HCT116 (cell line): ENCODE results near the gene DAPP1. TPM values are rescaled to one million over a fixed set of nuclear protein-coding genes. Genes with fewer than 3 reads are reported as not detected.

ENCODE experiments used
- ATAC-seq: fragments of 200-7000 bp; cut with Tn5 transposase; 2 replicates; pipeline ENCODE4 v1.9.1; 2020; ENCODE audit warnings: mild to moderate bottlenecking, moderate library complexity
- BruUV-seq: library from RNA; stranded (reverse); fragments of 400-500 nt; replicated peaks from 2 replicates; lab custom pipeline; 2021; lab: Mats Ljungman, UMichigan
- CTCF ChIA-PET: fragments of 300-600 bp; sonication (Branson Sonifier 250); formaldehyde crosslinking; loops from one replicate; lab custom pipeline; 2021; ENCODE audit warnings: antibody characterized with exemption; lab: Charles Lee
- POLR2A ChIA-PET: fragments of 300-600, 350-600 bp; sonication (Branson Sonifier 250); formaldehyde crosslinking; loops from one replicate; lab custom pipeline; 2021; ENCODE audit warnings: antibody characterized with exemption; lab: Charles Lee
- RAD21 ChIA-PET, 2 experiments: fragments of 300-600 bp; sonication (Branson Sonifier 250); formaldehyde crosslinking; loops; one replicate each; lab custom pipeline; 2023; ENCODE audit warnings: low total read pairs in 2 of 2; ENCODE audit not compliant: uncharacterized antibody in 2 of 2, unreplicated experiment in 2 of 2, low non-redundant PET in 1 of 2; lab: Charles Lee
- DNase-seq: peaks from one replicate; pipeline ENCODE4 v3.0.0-alpha.2; 2010; ENCODE audit warnings: low read depth, low spot score
- H2AFZ ChIP-seq: fragments of 200-600 bp; shearing (Covaris generic), sonication (generic); 2 replicates; pipeline ENCODE4 v1.6.1; 2017; ENCODE audit warnings: low read depth, mixed run types, mixed read lengths, antibody characterized with exemption, low read length; ENCODE audit not compliant: poor library complexity, severe bottlenecking
- H3K27ac ChIP-seq: 2 replicates; pipeline ENCODE4 v1.5.1; 2012; ENCODE audit warnings: low read depth, low read length
- H3K27me3 ChIP-seq: fragments of 200-600 bp; sonication (generic); 2 replicates; pipeline ENCODE4 v1.6.1; 2016; ENCODE audit warnings: mixed run types, low read length, mixed read lengths; ENCODE audit not compliant: insufficient read depth
- H3K36me3 ChIP-seq, 2 experiments: fragments of 200-500 bp in 1 of 2; fragments of 200-600 bp in 1 of 2; sonication (Bioruptor generic) in 1 of 2; sonication (generic) in 1 of 2; 2 replicates each; pipeline versions ENCODE4 v1.5.1 to v1.6.1; 2014 to 2016; ENCODE audit warnings: low read length in 2 of 2, inconsistent platforms in 1 of 2, mixed read lengths in 1 of 2, mixed run types in 1 of 2; ENCODE audit not compliant: insufficient read depth in 2 of 2, control insufficient read depth in 1 of 2
- H3K4me1 ChIP-seq, 2 experiments: fragments of 200-600 bp in 1 of 2; sonication (generic) in 1 of 2; 2 replicates each; pipeline versions ENCODE4 v1.5.1 to v1.6.1; 2012 to 2017; ENCODE audit warnings: low read length in 2 of 2, inconsistent platforms in 1 of 2, mild to moderate bottlenecking in 1 of 2, mixed read lengths in 1 of 2, mixed run types in 1 of 2, moderate library complexity in 1 of 2; ENCODE audit not compliant: insufficient read depth in 2 of 2, control insufficient read depth in 1 of 2
- H3K4me2 ChIP-seq: fragments of 200-600 bp; sonication (generic); 2 replicates; pipeline ENCODE4 v1.6.1; 2017; ENCODE audit warnings: mixed run types, low read length, mixed read lengths
- H3K4me3 ChIP-seq, 2 experiments: fragments of 200-600 bp in 1 of 2; sonication (generic) in 1 of 2; replicated peaks in 1 of 2; 2 replicates each; pipeline ENCODE4 v1.5.1; 2011 to 2016; ENCODE audit warnings: low read length in 2 of 2, control low read depth in 1 of 2, low read depth in 1 of 2, mild to moderate bottlenecking in 1 of 2, mixed read lengths in 1 of 2, mixed run types in 1 of 2
- H3K79me2 ChIP-seq: fragments of 200-600 bp; sonication (generic); 2 replicates; pipeline ENCODE4 v1.6.1; 2017; ENCODE audit warnings: mild to moderate bottlenecking, mixed run types, low read length, moderate library complexity, mixed read lengths; ENCODE audit not compliant: insufficient read depth
- H3K9ac ChIP-seq: fragments of 200-600 bp; sonication (generic); 2 replicates; pipeline ENCODE4 v1.6.1; 2016; ENCODE audit warnings: low read length, mixed read lengths
- H3K9me2 ChIP-seq: fragments of 200-600 bp; sonication (generic), shearing (Covaris generic); 2 replicates; pipeline ENCODE4 v1.6.1; 2017; ENCODE audit warnings: mixed run types, mild to moderate bottlenecking, moderate library complexity; ENCODE audit not compliant: insufficient read depth
- H3K9me3 ChIP-seq, 2 experiments: fragments of 200-500 bp in 1 of 2; fragments of 200-600 bp in 1 of 2; sonication (Bioruptor generic) in 1 of 2; sonication (generic) in 1 of 2; 2 replicates each; pipeline ENCODE4 v1.6.1; 2014 to 2017; ENCODE audit warnings: low read length in 2 of 2, mixed read lengths in 2 of 2, inconsistent platforms in 1 of 2, low read depth in 1 of 2, mild to moderate bottlenecking in 1 of 2, mixed run types in 1 of 2, moderate library complexity in 1 of 2; ENCODE audit not compliant: control insufficient read depth in 1 of 2, insufficient read depth in 1 of 2
- H4K20me1 ChIP-seq: fragments of 200-600 bp; sonication (generic), shearing (Covaris generic); 2 replicates; pipeline ENCODE4 v1.6.1; 2017; ENCODE audit warnings: mixed run types, mild to moderate bottlenecking, moderate library complexity; ENCODE audit not compliant: insufficient read depth
- CEBPB ChIP-seq: IDR thresholded peaks from 2 replicates; pipeline ENCODE4 v1.6.1; 2012; ENCODE audit warnings: low read depth
- EZH2 ChIP-seq: fragments of 200-600 bp; sonication (generic); IDR thresholded peaks from 2 replicates; pipeline ENCODE4 v1.6.1; 2017; ENCODE audit warnings: antibody characterized with exemption, mixed run types
- EZH2phosphoT487 ChIP-seq: fragments of 200-600 bp; IDR thresholded peaks from 2 replicates; pipeline ENCODE4 v1.6.1; 2018; ENCODE audit warnings: antibody characterized with exemption, borderline replicate concordance
- FOSL1 ChIP-seq: IDR thresholded peaks from 2 replicates; pipeline ENCODE4 v1.6.1; 2012; ENCODE audit warnings: low read depth
- JUND ChIP-seq: IDR thresholded peaks from 2 replicates; pipeline ENCODE4 v1.6.1; 2012
- POLR2AphosphoS5 ChIP-seq: IDR thresholded peaks from 2 replicates; pipeline ENCODE4 v1.6.1; 2011; ENCODE audit warnings: mild to moderate bottlenecking, low read depth, low read length, moderate library complexity
- RAD21 ChIP-seq: IDR thresholded peaks from 2 replicates; pipeline ENCODE4 v1.6.1; 2012; ENCODE audit warnings: low read depth, mild to moderate bottlenecking
- SIN3A ChIP-seq: IDR thresholded peaks from 2 replicates; pipeline ENCODE4 v1.6.1; 2012; ENCODE audit warnings: low read depth
- SP1 ChIP-seq: IDR thresholded peaks from 2 replicates; pipeline ENCODE4 v1.6.1; 2012; ENCODE audit warnings: low read depth
- TCF7L2 ChIP-seq: IDR thresholded peaks from 2 replicates; pipeline ENCODE4 v1.7.0; 2011; ENCODE audit warnings: borderline replicate concordance, inconsistent platforms; ENCODE audit not compliant: insufficient read depth, insufficient read length; ENCODE audit errors: extremely low read depth
- YY1 ChIP-seq: IDR thresholded peaks from 2 replicates; pipeline ENCODE4 v1.6.1; 2011; ENCODE audit warnings: low read length, low read depth, moderate library complexity, mild to moderate bottlenecking; ENCODE audit not compliant: insufficient replicate concordance; ENCODE audit errors: extremely low read depth
- ZFX ChIP-seq: fragments of 450-650 bp; IDR thresholded peaks from 2 replicates; pipeline ENCODE4 v1.6.1; 2017
- ZNF274 ChIP-seq: fragments of 200-500 bp; sonication (Bioruptor generic); IDR thresholded peaks from 2 replicates; pipeline ENCODE4 v1.6.1; 2014; ENCODE audit warnings: mild to moderate bottlenecking, low read depth, low read length, inconsistent platforms
- intact Hi-C: fragments of 100-400 bp; cut with micrococcal nuclease; formaldehyde crosslinking; loops from 2 replicates; pipeline ENCODE4 v1.10.0; 2022
- total RNA-seq: library from RNA; stranded (reverse); gene quantifications from one replicate; pipeline ENCODE4 v1.2.1, GENCODE V29; 2021; ENCODE audit not compliant: unreplicated experiment
- TF ChIP-seq, protein P1 (sequence below): IDR thresholded peaks from 2 replicates; pipeline ENCODE4 v1.6.1; 2012; ENCODE audit warnings: low read depth
- TF ChIP-seq, protein P2 (sequence below): IDR thresholded peaks from 2 replicates; pipeline ENCODE4 v1.6.1; 2012
- TF ChIP-seq, protein P3 (sequence below), 3 experiments: fragments of 200-600 bp in 1 of 3; sonication (generic) in 1 of 3; IDR thresholded peaks in 2 of 3; conservative IDR thresholded peaks in 1 of 3; 2 replicates each; pipeline ENCODE4 v1.5.1; 2012 to 2017; ENCODE audit warnings: low read depth in 2 of 3, low read length in 2 of 3, antibody characterized with exemption in 1 of 3, borderline replicate concordance in 1 of 3, control low read depth in 1 of 3, mild to moderate bottlenecking in 1 of 3, mixed read lengths in 1 of 3, mixed run types in 1 of 3, moderate library complexity in 1 of 3; ENCODE audit not compliant: insufficient read depth in 1 of 3
- TF ChIP-seq, protein P4 (sequence below): IDR thresholded peaks from 2 replicates; pipeline ENCODE4 v1.6.1; 2012

The DAPP1 gene
- total RNA-seq, 1 experiment from 2014 or later = 0.76 TPM

DNA sequence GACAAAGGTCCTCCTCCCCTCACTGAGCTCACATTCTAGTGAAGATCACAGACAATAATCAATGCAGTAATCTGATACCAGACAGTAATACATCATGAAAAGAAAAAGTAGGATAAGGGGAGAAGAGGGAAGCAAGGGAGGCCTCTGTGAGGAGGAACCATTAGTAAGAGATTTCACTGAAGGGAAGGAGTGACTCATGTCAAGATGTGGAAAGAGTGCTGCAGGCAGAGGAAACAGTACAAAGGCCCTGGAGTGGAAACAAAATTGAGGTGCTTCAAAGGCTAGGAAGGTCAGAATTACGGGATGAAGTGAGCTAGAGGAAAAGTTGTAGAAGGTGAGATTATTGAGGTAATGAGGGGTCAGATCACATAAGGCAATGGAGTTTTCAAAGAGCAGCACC lies 39.5 kb downstream of the DAPP1 start:
- no peaks in the 10 kb centered on the region for H3K27me3 ChIP-seq
- ChIA-PET RAD21 (no interaction called here), POLR2A (no interaction called here), CTCF (no interaction called here)
- no peaks in the 10 kb centered on the region for H3K9me3 ChIP-seq
- no peaks in the 10 kb centered on the region for H3K36me3 ChIP-seq
- H3K9me2 ChIP-seq = no peaks in the 10 kb centered on the region
- H3K9ac ChIP-seq = no peak overlapping the region
- DNase-seq (peak; percentile 4), ATAC-seq (no peak)
- BruUV-seq = no TSS peak
- no peaks in the 10 kb centered on the region for H4K20me1 ChIP-seq
- no peak overlapping the region for H2AFZ ChIP-seq
- peaks cover 0 to 6% of the 10 kb centered on the region in 2 experiments; a peak in 1 of 4 replicates for H3K4me1 ChIP-seq
- TF ChIP-seq TCF7L2 (peak; percentile 73), RAD21 (no peak), ZNF274 (no peak), SP1 (peak; percentile 28; the same call in 1 of the 2 replicates), SIN3A (no peak), FOSL1 (0 out of 2 replicates have a peak, but pooled peaks have one; percentile 15), CEBPB (peak; percentile 35; the same call in 1 of the 2 replicates), ZFX (no peak), EZH2phosphoT487 (no peak), EZH2 (no peak), POLR2AphosphoS5 (no peak), YY1 (no peak), JUND (peak; percentile 38; the same call in 1 of the 2 replicates)
- TF ChIP-seq, protein P1, sequence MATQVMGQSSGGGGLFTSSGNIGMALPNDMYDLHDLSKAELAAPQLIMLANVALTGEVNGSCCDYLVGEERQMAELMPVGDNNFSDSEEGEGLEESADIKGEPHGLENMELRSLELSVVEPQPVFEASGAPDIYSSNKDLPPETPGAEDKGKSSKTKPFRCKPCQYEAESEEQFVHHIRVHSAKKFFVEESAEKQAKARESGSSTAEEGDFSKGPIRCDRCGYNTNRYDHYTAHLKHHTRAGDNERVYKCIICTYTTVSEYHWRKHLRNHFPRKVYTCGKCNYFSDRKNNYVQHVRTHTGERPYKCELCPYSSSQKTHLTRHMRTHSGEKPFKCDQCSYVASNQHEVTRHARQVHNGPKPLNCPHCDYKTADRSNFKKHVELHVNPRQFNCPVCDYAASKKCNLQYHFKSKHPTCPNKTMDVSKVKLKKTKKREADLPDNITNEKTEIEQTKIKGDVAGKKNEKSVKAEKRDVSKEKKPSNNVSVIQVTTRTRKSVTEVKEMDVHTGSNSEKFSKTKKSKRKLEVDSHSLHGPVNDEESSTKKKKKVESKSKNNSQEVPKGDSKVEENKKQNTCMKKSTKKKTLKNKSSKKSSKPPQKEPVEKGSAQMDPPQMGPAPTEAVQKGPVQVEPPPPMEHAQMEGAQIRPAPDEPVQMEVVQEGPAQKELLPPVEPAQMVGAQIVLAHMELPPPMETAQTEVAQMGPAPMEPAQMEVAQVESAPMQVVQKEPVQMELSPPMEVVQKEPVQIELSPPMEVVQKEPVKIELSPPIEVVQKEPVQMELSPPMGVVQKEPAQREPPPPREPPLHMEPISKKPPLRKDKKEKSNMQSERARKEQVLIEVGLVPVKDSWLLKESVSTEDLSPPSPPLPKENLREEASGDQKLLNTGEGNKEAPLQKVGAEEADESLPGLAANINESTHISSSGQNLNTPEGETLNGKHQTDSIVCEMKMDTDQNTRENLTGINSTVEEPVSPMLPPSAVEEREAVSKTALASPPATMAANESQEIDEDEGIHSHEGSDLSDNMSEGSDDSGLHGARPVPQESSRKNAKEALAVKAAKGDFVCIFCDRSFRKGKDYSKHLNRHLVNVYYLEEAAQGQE = no peak
- TF ChIP-seq, protein P2, sequence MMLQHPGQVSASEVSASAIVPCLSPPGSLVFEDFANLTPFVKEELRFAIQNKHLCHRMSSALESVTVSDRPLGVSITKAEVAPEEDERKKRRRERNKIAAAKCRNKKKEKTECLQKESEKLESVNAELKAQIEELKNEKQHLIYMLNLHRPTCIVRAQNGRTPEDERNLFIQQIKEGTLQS = no peak
- TF ChIP-seq, protein P3, sequence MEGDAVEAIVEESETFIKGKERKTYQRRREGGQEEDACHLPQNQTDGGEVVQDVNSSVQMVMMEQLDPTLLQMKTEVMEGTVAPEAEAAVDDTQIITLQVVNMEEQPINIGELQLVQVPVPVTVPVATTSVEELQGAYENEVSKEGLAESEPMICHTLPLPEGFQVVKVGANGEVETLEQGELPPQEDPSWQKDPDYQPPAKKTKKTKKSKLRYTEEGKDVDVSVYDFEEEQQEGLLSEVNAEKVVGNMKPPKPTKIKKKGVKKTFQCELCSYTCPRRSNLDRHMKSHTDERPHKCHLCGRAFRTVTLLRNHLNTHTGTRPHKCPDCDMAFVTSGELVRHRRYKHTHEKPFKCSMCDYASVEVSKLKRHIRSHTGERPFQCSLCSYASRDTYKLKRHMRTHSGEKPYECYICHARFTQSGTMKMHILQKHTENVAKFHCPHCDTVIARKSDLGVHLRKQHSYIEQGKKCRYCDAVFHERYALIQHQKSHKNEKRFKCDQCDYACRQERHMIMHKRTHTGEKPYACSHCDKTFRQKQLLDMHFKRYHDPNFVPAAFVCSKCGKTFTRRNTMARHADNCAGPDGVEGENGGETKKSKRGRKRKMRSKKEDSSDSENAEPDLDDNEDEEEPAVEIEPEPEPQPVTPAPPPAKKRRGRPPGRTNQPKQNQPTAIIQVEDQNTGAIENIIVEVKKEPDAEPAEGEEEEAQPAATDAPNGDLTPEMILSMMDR (IDR thresholded peaks at IDR 0.05 in 2 of 3, conservative IDR thresholded peaks at IDR 0.05 in 1 of 3; ENCODE audit: borderline replicate concordance in 1 of 3, insufficient read depth in 1 of 3, low read depth in 2 of 3, low read length in 2 of 3) = no peak
- TF ChIP-seq, protein P4, sequence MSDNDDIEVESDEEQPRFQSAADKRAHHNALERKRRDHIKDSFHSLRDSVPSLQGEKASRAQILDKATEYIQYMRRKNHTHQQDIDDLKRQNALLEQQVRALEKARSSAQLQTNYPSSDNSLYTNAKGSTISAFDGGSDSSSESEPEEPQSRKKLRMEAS = no peak
- H3K27ac ChIP-seq = no peak overlapping the region
- intact Hi-C loops = no loop called here
- H3K4me3 ChIP-seq = no peak overlapping the region
- H3K4me2 ChIP-seq = no peak overlapping the region
- no peaks in the 10 kb centered on the region for H3K79me2 ChIP-seq
